HepG2 (cell line): Measurements from ENCODE around the gene HTRA3. TPM values are rescaled to one million over a fixed set of nuclear protein-coding genes. Genes with fewer than 3 reads are reported as not detected.

ENCODE experiments used
- ATAC-seq: fragments of 200-7000 bp; cut with Tn5 transposase; 3 replicates; pipeline ENCODE4 v1.9.1; 2020; ENCODE audit warnings: mild to moderate bottlenecking, moderate library complexity
- BruUV-seq: library from RNA; stranded (reverse); fragments of 400-500 nt; replicated peaks from 2 replicates; lab custom pipeline; 2021; lab: Mats Ljungman, UMichigan
- CTCF ChIA-PET: fragments of 300-600 bp; formaldehyde crosslinking; extraction: SDS; loops from one replicate; lab custom pipeline; 2021; ENCODE audit warnings: low total read pairs, inconsistent platforms, low intra/inter-chr PET ratio; lab: Yijun Ruan, JAX
- POLR2A ChIA-PET: fragments of 350-600 bp; sonication (Branson Sonifier 250); formaldehyde crosslinking; loops from one replicate; lab custom pipeline; 2020; ENCODE audit warnings: antibody characterized with exemption, inconsistent platforms; lab: Yijun Ruan, JAX
- DNase-seq: peaks from one replicate; pipeline ENCODE4 v3.0.0-alpha.2; 2015; ENCODE audit warnings: low spot score
- FAIRE-seq: peaks from 3 replicates; lab custom pipeline; 2011; peaks lifted over from hg19 to GRCh38; lab: Jason Lieb, UNC
- H2AFZ ChIP-seq: one replicate; pipeline ENCODE4 v1.6.1; 2011; ENCODE audit warnings: low read length, inconsistent platforms
- H3K27ac ChIP-seq: fragments of 300-600 bp; 3 replicates; pipeline ENCODE4 v1.8.0; 2011; ENCODE audit warnings: mixed run types, mild to moderate bottlenecking, mixed read lengths, low read length, inconsistent platforms; ENCODE audit not compliant: insufficient read depth; ENCODE audit errors: extremely low read length
- H3K27me3 ChIP-seq, 2 experiments: fragments of 200-600 bp in 1 of 2; 2 replicates in 1 of 2; 3 replicates in 1 of 2; pipeline versions ENCODE4 v1.6.0 to v1.8.0; 2011; ENCODE audit warnings: low read length in 2 of 2, mild to moderate bottlenecking in 2 of 2, moderate library complexity in 2 of 2, inconsistent platforms in 1 of 2; ENCODE audit not compliant: insufficient read depth in 2 of 2, control insufficient read depth in 1 of 2
- H3K36me3 ChIP-seq, 2 experiments: fragments of 200-600 bp in 1 of 2; replicated peaks in 1 of 2; 2 replicates in 1 of 2; 3 replicates in 1 of 2; pipeline versions ENCODE4 v1.5.1 to v1.8.0; 2011; ENCODE audit warnings: low read length in 2 of 2, inconsistent platforms in 1 of 2; ENCODE audit not compliant: insufficient read depth in 2 of 2, control insufficient read depth in 1 of 2
- H3K4me1 ChIP-seq: 2 replicates; pipeline ENCODE4 v1.5.1; 2012; ENCODE audit warnings: low read length, inconsistent platforms; ENCODE audit not compliant: insufficient read depth
- H3K4me2 ChIP-seq: 2 replicates; pipeline ENCODE4 v1.6.0; 2011; ENCODE audit warnings: low read depth, low read length, inconsistent platforms
- H3K4me3 ChIP-seq, 3 experiments: fragments of 200-600 bp in 1 of 3; sonication (generic), shearing (Covaris generic) in 1 of 3; replicated peaks in 1 of 3; 2 replicates each; pipeline ENCODE4 v1.5.1; 2011 to 2016; ENCODE audit warnings: low read length in 3 of 3, inconsistent platforms in 2 of 3, low read depth in 2 of 3, mild to moderate bottlenecking in 2 of 3, control low read depth in 1 of 3, mixed read lengths in 1 of 3; ENCODE audit not compliant: insufficient read depth in 1 of 3
- H3K79me2 ChIP-seq: one replicate; pipeline ENCODE4 v1.6.1; 2011; ENCODE audit warnings: low read length, inconsistent platforms; ENCODE audit not compliant: insufficient read depth
- H3K9ac ChIP-seq: 2 replicates; pipeline ENCODE4 v1.6.0; 2011; ENCODE audit warnings: mild to moderate bottlenecking, low read depth, low read length, inconsistent platforms; ENCODE audit not compliant: insufficient read depth
- H3K9me3 ChIP-seq: 2 replicates; pipeline ENCODE4 v1.5.1; 2012; ENCODE audit warnings: mild to moderate bottlenecking, low read length
- H4K20me1 ChIP-seq: 2 replicates; pipeline ENCODE4 v1.6.0; 2011; ENCODE audit warnings: inconsistent platforms, mild to moderate bottlenecking, low read length, moderate library complexity; ENCODE audit not compliant: insufficient read depth
- RELA ChIP-seq: sonication (generic); formaldehyde crosslinking; IDR thresholded peaks from 2 replicates; pipeline ENCODE4 v1.4.0; 2020; ENCODE audit warnings: missing genetic modification reagents
- STAT5B ChIP-seq: sonication (generic); formaldehyde crosslinking; IDR thresholded peaks from 2 replicates; pipeline ENCODE4 v1.4.0; 2020; ENCODE audit warnings: missing genetic modification reagents
- ZFP82 ChIP-seq: sonication (generic); formaldehyde crosslinking; IDR thresholded peaks from 2 replicates; pipeline ENCODE4 v1.5.1; 2020; ENCODE audit warnings: mild to moderate bottlenecking, missing genetic modification reagents, borderline replicate concordance
- ZNF121 ChIP-seq: sonication (generic); formaldehyde crosslinking; IDR thresholded peaks from 2 replicates; pipeline ENCODE4 v1.5.0; 2020; ENCODE audit warnings: mild to moderate bottlenecking, missing genetic modification reagents
- ZNF292 ChIP-seq: sonication (generic); formaldehyde crosslinking; IDR thresholded peaks from 2 replicates; pipeline ENCODE4 v1.8.1; 2022; ENCODE audit warnings: mild to moderate bottlenecking, low read depth, missing genetic modification reagents, borderline replicate concordance
- ZNF33A ChIP-seq: sonication (generic); formaldehyde crosslinking; IDR thresholded peaks from 2 replicates; pipeline ENCODE4 v1.5.1; 2020; ENCODE audit warnings: missing genetic modification reagents, mild to moderate bottlenecking, moderate library complexity, borderline replicate concordance
- ZNF629 ChIP-seq: sonication (generic); formaldehyde crosslinking; conservative IDR thresholded peaks from 2 replicates; pipeline ENCODE4 v1.5.0; 2020; ENCODE audit warnings: missing genetic modification reagents
- ZNF788 ChIP-seq: sonication (generic); formaldehyde crosslinking; IDR thresholded peaks from 2 replicates; pipeline ENCODE4 v1.5.0; 2020; ENCODE audit warnings: mild to moderate bottlenecking, missing genetic modification reagents, borderline replicate concordance
- WGBS: methylation state at CpG from one replicate; pipeline ENCODE4 v1.1.6; 2017; ENCODE audit warnings: low lambda C conversion rate; 5-methylcytosine and 5-hydroxymethylcytosine counted together
- in situ Hi-C: cut with HindIII; loops from 2 replicates; pipeline ENCODE4 v1.10.0; 2017; ENCODE audit warnings: low pct_unique_long_range_greater_than_20kb; ENCODE audit not compliant: extremely low pct_ligation_motif_present
- intact Hi-C: fragments of 100-400 bp; cut with micrococcal nuclease; formaldehyde crosslinking; loops from one replicate; pipeline ENCODE4 v1.10.0; 2022; ENCODE audit not compliant: unreplicated experiment
- polyA plus RNA-seq, 8 experiments: library from polyadenylated mRNA; depleted of rRNA in 3 of 8; stranded (reverse) in 7 of 8; unstranded in 1 of 8; fragments of >200 nt; fragmentation: Illumina TruSeq in 4 of 8; extraction: Trizol in 4 of 8; gene quantifications; 2 replicates each; pipeline versions ENCODE4 v1.2.1 to v1.2.3, GENCODE V29; 2011 to 2016; ENCODE audit warnings: low read depth in 4 of 8, missing spikeins in 1 of 8, mixed read lengths in 1 of 8; ENCODE audit not compliant: insufficient read depth in 1 of 8
- total RNA-seq, 5 experiments: library from RNA; depleted of rRNA; stranded (reverse); fragments of >200 nt; fragmentation: Illumina TruSeq; extraction: Trizol; gene quantifications; 2 replicates each; pipeline ENCODE4 v1.2.3, GENCODE V29; 2016; ENCODE audit warnings: low read depth in 1 of 5
- TF ChIP-seq, protein P1 (sequence below): IDR thresholded peaks from 2 replicates; pipeline ENCODE4 v1.6.1; 2016
- TF ChIP-seq, protein P2 (sequence below), 2 experiments: fragments of 450-650 bp in 1 of 2; sonication (generic) in 1 of 2; formaldehyde crosslinking; IDR thresholded peaks; 2 replicates each; pipeline versions ENCODE4 v1.5.0 to v1.8.0; 2020 to 2022; ENCODE audit warnings: mild to moderate bottlenecking in 1 of 2, missing genetic modification reagents in 1 of 2
- TF ChIP-seq, protein P3 (sequence below): IDR thresholded peaks from 2 replicates; pipeline ENCODE4 v1.6.1; 2016; ENCODE audit warnings: missing biosample characterization, missing genetic modification reagents, low read depth
- TF ChIP-seq, protein P4 (sequence below): sonication (generic); formaldehyde crosslinking; IDR thresholded peaks from 2 replicates; pipeline ENCODE4 v1.4.0; 2020; ENCODE audit warnings: missing genetic modification reagents, mild to moderate bottlenecking, borderline replicate concordance
- TF ChIP-seq, protein P5 (sequence below): sonication (generic); formaldehyde crosslinking; IDR thresholded peaks from 2 replicates; pipeline ENCODE4 v1.5.1; 2020; ENCODE audit warnings: mild to moderate bottlenecking, missing genetic modification reagents, moderate library complexity

The HTRA3 gene
- total and polyA plus RNA-seq, 2 of the 13 experiments (the other 11 are each of a cell fraction or from before 2014, with no cell fraction given) = 0.17 TPM; not detected in 1

DNA sequence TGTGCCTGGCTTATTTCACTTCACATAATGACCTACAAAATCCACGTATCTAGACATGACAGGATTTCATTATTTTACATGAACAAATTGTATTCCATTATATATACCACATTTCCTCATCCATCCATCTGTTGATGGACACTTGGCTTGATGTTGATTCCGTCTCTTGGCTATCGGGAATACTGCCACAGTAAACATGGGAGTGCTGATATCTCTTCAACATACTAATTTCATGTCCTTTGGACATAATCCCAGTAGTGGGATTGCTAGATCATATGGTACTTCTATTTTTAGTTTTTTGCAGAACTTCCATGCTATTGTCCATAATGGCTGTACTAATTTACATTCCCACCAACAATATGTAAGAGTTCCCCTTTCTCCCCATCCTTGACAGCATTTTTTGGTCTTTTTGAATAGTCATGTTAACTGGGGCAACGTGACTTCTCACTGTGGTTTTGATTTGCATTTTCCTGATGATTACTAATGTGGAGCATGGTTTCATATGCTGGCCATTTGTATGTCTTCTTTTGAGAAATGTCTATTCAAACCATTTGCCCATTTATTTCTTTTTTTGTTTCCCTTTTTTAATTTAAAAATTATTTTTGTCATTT is 68.9 kb downstream of the HTRA3 start (continued):
- TF ChIP-seq, protein P1, sequence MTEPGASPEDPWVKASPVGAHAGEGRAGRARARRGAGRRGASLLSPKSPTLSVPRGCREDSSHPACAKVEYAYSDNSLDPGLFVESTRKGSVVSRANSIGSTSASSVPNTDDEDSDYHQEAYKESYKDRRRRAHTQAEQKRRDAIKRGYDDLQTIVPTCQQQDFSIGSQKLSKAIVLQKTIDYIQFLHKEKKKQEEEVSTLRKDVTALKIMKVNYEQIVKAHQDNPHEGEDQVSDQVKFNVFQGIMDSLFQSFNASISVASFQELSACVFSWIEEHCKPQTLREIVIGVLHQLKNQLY (CRISPR knock-in tag) = no peak
- TF ChIP-seq, protein P2, sequence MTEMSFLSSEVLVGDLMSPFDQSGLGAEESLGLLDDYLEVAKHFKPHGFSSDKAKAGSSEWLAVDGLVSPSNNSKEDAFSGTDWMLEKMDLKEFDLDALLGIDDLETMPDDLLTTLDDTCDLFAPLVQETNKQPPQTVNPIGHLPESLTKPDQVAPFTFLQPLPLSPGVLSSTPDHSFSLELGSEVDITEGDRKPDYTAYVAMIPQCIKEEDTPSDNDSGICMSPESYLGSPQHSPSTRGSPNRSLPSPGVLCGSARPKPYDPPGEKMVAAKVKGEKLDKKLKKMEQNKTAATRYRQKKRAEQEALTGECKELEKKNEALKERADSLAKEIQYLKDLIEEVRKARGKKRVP (CRISPR knock-in tag; IDR thresholded peaks at IDR 0.05) = no peak
- TF ChIP-seq ZFP82 (CRISPR knock-in tag) (no peak), ZNF33A (CRISPR knock-in tag) (no peak), STAT5B (no peak), ZNF788 (CRISPR knock-in tag) (no peak)
- TF ChIP-seq, protein P3, sequence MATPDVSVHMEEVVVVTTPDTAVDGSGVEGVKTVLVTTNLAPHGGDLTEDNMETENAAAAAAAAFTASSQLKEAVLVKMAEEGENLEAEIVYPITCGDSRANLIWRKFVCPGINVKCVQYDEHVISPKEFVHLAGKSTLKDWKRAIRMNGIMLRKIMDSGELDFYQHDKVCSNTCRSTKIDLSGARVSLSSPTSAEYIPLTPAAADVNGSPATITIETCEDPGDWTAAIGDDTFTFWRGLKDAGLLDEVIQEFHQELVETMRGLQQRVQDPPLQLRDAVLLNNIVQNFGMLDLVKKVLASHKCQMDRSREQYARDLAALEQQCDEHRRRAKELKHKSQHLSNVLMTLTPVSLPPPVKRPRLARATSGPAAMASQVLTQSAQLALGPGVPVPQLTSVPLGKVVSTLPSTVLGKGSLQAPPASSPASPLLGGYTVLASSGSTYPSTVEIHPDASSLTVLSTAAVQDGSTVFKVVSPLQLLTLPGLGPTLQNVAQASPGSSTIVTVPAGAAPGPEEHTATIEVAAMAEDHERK (CRISPR knock-in tag) = no peak
- TF ChIP-seq, all 625 proteins: peak for 0

DNA sequence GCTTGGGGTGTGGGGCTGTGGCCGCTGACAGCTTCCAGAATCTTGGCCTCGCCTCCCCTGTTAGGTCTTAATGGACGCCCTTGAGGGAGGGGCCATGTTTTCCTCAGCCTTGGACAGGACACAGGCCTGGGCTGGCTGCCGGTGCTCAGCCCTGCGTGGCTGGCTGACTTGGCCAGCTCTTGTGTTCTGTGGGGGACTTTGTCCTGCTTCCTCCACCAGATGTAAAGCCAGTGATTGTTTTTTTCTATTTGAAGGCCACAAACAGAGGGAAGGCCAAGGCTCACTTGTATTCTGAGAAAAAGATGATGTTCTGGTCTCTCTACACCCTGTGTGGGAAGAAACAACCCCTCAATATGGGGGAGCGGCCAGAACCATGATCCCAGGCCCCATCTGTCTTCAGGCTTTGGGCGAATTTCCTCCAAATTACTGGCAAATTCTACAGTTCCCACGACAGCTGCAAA is 71.3 kb downstream of the HTRA3 start:
- Histone ChIP-seq H3K9me3 (peaks cover 3% of the 10 kb centered on the region; the same call in 1 of the 2 replicates), H3K27me3 (peaks cover 3 to 21% of the 10 kb centered on the region in 2 experiments; a peak in 4 of 5 replicates), H3K36me3 (no peaks in the 10 kb centered on the region), H3K4me1 (peaks cover 19% of the 10 kb centered on the region), H3K79me2 (no peaks in the 10 kb centered on the region), H3K27ac (no peak overlapping the region), H4K20me1 (no peaks in the 10 kb centered on the region), H3K4me3 (no peak overlapping the region), H2AFZ (no peak overlapping the region), H3K4me2 (peak overlapping the region; percentile 32), H3K9ac (no peak overlapping the region)
- intact Hi-C loops (no loop called here), in situ Hi-C loops (no loop called here)
- 24% methylated on average over 8 of the region's 8 CpGs for WGBS
- CTCF ChIA-PET = no interaction called here
- POLR2A ChIA-PET = no interaction called here
- no TSS peak for BruUV-seq
- DNase-seq (no peak), FAIRE-seq (no peak), ATAC-seq (peak; percentile 89)
- TF ChIP-seq ZNF629 (CRISPR knock-in tag) = no peak
- TF ChIP-seq, protein P4, sequence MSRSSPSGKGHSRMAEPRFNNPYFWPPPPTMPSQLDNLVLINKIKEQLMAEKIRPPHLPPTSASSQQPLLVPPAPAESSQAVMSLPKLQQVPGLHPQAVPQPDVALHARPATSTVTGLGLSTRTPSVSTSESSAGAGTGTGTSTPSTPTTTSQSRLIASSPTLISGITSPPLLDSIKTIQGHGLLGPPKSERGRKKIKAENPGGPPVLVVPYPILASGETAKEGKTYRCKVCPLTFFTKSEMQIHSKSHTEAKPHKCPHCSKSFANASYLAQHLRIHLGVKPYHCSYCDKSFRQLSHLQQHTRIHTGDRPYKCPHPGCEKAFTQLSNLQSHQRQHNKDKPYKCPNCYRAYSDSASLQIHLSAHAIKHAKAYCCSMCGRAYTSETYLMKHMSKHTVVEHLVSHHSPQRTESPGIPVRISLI (CRISPR knock-in tag) = peak; percentile 44; the same call in 1 of the 2 replicates
- TF ChIP-seq ZNF121 (CRISPR knock-in tag) = peak; percentile 71
- TF ChIP-seq RELA (CRISPR knock-in tag) = no peak
- 0 out of 2 replicates have a peak, but pooled peaks have one; percentile 21 for TF ChIP-seq ZNF292 (CRISPR knock-in tag)
- TF ChIP-seq, protein P5, sequence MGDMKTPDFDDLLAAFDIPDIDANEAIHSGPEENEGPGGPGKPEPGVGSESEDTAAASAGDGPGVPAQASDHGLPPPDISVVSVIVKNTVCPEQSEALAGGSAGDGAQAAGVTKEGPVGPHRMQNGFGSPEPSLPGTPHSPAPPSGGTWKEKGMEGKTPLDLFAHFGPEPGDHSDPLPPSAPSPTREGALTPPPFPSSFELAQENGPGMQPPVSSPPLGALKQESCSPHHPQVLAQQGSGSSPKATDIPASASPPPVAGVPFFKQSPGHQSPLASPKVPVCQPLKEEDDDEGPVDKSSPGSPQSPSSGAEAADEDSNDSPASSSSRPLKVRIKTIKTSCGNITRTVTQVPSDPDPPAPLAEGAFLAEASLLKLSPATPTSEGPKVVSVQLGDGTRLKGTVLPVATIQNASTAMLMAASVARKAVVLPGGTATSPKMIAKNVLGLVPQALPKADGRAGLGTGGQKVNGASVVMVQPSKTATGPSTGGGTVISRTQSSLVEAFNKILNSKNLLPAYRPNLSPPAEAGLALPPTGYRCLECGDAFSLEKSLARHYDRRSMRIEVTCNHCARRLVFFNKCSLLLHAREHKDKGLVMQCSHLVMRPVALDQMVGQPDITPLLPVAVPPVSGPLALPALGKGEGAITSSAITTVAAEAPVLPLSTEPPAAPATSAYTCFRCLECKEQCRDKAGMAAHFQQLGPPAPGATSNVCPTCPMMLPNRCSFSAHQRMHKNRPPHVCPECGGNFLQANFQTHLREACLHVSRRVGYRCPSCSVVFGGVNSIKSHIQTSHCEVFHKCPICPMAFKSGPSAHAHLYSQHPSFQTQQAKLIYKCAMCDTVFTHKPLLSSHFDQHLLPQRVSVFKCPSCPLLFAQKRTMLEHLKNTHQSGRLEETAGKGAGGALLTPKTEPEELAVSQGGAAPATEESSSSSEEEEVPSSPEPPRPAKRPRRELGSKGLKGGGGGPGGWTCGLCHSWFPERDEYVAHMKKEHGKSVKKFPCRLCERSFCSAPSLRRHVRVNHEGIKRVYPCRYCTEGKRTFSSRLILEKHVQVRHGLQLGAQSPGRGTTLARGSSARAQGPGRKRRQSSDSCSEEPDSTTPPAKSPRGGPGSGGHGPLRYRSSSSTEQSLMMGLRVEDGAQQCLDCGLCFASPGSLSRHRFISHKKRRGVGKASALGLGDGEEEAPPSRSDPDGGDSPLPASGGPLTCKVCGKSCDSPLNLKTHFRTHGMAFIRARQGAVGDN (CRISPR knock-in tag) = peak; percentile 58
